AG08396 (cell line): ENCODE measurements around the gene IBA57.
"Not testable (repeated sequence)": the region's sequence is repeated elsewhere in the genome, so short reads cannot be mapped to it uniquely, and the experiment has no call there.

Source experiments
- DNase-seq: peaks from one replicate; pipeline ENCODE4 v3.0.0; 2012; ENCODE audit warnings: low spot score, mixed read lengths

IBA57 gene

DNA sequence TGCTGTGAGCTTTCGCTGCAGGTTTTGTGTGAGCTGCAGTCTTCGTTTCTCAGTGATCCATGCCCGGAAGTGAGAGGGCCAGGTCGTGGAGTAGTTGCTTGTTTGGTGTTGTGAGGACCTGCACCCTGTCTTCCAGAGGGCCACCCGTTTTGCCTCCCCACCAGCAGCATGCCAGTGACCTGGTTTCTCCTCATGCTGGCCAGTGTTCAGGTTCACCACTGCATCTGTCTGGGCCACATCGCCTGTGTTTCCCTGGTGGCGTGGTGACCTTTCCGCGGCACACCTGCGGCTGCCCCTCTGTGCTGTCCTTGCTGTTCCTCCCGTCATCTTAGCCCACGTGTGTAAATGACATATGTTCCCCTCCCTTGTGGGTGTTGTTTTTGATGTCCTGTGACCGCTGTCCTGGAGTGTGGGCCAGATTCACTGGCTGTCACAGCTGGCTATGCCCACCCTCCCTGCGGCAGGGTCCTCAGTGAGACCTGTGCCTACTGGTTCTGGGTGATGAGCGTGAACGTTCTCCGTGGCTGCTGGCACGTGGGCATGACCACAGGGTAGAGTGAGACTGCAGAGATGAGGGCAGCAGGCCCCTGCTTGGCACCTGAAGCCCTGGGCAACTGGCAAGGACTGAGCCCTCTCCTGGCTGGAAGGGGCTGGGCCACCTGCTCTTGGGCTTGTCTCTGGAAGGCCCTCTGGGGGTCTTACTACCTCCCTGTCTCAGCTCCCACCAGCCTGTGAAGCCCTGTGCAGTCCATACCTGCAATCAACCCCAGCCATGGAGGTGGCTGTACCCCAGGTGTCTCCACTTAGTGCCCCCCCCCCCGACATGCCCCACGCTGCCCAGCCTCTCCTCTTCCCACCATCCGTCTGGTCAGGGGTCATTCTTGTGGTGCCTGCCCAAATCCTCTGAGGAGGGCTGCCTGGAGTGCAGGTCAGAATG is 7.3 kb downstream of the IBA57 start:
- DNase-seq = no peak

DNA sequence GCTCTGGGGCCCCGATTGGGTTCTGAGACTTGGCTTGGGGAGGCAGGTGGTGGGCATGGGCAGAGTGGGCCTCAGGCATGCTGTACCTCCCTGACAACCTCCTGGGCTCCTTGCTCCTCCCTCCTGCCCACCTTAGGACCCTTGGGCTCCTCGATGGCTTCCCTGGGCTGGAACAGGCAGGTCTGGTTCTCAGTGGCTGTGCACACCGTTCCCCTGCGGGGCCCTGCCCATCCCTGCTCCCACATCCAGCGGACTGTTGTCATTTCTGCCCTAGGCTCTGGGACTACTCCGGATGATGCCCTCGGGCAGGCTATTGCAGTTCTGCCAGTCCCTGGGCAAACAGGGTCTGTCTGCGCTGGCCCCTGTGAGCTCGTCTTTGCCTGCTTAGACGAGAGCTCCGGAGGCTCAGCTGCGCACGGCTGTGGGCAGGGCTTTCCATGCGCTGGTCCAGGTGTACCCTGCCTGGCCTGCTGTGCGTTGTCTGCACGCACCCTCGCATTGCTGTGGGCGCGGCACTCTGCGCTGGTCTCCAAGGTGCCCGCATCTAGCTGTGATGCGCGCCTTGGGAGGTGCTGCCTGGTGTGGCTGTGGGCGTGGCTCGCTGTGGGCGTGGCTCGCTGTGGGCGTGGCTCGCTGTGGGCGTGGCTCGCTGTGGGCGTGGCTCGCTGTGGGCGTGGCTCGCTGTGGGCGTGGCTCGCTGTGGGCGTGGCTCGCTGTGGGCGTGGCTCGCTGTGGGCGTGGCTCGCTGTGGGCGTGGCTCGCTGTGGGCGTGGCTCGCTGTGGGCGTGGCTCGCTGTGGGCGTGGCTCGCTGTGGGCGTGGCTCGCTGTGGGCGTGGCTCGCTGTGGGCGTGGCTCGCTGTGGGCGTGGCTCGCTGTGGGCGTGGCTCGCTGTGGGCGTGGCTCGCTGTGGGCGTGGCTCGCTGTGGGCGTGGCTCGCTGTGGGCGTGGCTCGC is 8.2 kb downstream of the IBA57 start:
- not testable (repeated sequence) for DNase-seq

DNA sequence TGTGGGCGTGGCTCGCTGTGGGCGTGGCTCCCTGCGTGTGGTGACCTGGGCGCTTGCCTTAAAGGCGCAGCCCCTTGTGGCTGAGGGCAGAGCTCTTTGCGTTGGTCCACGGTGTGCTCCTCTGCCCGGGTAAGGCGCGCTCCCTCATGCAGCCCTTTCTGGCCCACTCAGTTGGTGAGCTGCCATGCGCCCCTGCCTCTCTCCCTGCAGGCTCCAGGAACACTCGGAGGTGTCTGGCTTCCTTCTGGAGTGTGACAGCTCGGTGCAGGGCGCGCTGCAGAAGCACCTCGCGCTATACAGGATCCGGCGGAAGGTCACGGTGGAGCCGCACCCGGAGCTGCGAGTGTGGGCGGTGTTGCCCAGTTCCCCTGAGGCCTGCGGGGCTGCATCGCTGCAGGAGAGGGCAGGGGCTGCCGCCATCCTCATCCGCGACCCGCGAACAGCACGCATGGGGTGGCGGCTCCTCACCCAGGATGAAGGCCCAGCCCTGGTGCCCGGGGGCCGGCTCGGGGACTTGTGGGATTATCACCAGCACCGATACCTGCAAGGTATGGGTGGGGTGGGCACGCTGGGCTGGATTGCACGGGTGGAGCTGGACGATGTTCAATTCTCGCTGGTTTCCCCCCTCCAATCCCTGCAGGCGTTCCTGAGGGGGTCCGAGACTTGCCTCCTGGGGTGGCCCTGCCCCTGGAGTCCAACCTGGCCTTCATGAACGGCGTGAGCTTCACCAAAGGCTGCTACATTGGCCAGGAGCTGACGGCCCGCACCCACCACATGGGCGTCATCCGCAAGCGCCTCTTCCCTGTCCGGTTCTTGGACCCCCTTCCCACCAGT is 9.1 kb downstream of the IBA57 start:
- DNase-seq = peak; percentile 51

DNA sequence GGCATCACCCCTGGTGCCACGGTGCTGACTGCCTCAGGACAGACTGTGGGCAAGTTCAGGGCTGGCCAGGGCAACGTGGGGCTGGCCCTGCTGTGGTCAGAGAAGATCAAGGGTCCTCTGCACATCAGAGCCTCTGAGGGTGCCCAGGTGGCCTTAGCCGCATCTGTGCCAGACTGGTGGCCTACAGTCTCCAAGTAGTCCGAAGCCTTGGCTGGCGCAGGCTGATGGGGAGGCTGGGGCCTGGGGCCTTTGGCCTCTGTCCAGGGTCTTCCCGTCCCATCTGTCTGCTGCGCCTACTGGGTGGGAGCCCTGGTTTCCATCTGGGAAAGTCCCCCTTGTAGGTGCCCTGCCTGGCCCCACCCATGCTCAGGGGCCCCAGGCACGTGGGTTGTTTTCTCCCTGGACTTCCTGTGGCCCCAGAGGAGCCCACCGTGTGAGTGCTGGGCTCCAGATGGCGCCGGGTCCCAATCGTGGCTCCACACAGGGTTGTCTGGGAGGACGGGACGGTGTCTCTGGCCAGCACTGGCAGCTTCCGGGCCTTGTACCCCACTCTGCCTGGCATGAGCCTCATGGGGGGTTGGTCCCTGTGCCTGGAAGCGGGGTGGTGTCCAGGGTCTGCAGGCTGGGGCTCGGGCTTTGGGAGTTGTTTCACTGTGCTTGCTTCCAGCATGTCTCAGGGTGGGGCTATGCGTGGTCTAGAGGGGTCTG is 9.9 kb downstream of the IBA57 start:
- DNase-seq = no peak

DNA sequence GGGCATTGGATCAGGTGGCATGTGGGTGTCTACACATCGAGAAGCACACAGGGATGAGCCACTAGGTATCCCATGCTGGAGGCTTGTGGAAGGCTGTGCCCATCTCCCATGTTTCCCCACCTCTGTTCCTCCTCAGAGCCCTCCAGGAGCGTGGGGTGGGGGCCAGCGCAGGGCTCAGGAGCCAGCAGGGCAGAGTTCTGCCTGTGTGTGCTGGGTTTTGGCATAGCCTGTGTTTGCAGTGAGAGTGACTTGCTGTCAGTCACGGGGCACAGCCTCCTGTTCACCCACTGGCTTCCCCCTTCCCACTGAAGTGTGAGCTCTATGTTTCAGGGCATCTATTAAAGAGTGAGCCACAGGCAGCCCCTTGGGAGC is 10.4 kb downstream of the IBA57 start:
- no peak for DNase-seq

DNA sequence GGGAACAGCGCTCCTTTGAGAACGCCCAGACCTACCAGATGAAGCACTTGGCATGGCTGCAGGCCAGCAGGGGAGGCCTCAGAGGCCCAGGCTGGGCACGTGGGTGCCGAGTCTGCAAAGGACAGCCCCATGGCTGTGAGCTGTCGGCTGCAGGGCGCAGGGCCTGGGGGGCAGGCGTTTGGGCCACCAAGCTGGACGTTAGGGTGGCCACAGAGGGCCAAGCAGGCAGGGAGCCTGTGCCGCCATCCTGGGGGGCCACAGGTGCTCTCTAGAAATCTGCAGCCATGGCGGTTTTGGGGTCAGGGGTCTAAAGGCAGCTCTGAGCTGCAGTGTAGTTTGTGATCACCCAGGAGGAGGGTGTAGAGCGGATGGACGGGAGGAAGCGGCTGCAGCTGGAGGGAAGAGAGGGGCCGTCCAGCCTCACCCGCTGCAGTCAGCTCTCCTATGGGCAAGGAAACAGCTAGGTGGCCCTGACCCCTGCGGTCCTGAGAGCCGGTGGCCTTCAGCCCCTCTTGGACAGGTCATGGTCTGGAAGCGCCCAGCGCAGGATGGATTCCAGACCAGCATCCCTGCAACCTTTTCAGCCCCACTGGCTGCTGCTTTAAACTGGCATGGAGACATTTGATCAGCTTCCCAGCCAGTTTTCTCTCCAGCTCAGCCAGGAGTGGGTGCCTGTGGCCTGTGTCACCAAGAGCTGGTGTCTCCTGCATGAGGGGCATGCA is 11.0 kb downstream of the IBA57 start:
- no peak for DNase-seq

DNA sequence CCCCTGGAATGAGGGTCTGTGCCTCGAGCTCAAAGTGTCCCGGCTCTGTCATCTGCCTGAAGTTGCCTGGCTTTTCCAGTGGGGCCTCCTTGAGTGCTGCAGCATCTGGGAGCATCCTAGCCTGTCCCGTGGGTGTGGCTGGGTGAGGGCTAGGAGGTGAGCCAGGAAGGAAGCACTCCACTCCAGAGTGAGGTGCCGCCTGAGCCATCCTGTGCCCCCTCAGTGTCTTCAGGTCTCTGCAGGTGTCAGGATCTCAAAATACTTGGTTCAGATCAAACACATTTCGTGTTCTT is 11.5 kb downstream of the IBA57 start:
- no peak for DNase-seq

DNA sequence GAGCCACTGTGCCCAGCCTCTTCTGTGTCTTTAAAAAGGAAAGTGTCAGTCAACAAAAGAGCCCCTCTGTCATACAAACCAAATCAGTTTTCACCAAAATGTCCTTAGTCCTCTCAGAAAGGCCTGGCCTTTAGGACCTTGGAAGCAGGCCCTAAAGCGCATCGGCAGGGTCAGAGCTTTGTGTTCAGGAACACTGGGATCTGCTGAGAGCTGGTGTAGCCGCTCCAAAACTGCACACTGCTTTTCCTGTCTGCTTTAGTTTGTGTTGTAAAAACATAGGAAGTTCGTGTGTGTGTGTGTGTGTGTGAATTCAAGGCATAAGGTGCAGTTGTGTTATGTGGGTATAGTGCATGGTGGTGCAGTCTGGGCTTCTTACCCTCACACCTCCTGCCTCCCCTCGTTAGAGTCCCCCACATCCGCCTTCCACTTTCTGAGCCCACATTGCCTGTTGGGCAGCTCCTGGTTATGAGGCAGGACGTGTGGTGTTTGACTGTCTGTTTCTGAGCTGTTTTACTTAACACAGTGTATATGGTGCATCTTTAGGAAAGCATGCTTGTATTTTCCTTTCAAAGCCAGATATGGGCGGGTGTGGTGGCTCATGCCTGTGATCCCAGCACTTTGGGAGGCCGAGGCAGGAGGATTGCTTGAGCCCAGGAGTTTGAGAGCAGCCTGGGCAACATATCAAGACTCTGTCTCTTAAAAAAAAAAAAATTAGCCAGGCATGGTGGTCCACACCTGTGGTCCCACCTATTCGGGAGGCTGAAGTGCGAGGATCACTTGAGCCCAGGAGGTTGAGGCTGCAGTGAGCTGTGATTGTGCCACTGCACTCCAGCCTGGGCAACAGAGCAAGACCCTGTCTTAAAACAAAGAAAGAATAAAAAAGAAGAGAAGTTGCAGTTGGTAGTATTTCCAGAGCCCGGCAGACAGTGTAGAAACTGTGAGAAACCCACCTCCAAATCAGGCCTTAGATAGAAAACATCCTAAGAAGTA is 12.4 kb downstream of the IBA57 start:
- no peak for DNase-seq

DNA sequence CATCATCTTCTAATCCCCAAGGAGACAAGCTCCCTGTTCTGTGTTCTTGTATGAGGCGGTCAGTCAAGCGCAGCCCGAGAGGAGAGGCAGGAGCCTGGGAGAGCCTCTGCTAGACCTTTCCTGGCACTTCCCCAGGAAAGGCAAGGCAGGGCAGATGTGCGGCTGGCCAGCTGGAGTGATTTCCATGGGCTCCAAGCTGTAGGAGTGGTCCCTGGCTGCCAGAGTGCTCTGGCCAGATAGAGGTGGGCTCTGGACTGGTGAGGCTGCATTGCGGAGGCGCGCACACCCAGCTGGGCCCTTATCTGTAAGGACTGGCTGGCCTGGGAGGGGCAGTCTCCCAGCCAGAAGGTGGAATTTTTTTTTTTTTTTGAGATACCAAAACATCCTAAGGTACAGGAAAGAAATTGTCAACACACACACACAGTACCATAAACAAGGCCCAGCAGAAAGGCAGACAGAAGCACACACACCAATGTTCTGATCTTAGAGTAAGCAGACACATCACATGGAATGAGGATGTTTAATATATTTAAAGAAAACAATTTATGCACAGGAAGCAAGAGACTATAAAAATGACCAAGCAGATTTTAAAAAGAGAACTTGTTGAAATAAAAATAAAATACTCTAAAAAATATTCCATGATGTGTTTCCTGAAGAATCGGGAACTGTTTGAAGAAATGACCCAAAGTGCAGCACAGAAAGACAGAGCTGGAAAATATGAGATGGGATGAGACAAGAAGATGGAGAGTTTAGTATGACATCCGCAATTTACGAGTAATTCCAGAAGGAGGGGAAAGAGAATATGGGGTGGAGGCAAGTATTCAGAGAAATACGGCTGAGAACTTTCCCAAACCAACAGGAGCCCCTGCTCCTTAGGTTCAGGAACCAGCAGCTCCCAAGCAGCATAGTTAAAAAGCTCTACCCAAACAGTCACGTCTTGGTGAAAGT is 13.4 kb downstream of the IBA57 start:
- DNase-seq = no peak

DNA sequence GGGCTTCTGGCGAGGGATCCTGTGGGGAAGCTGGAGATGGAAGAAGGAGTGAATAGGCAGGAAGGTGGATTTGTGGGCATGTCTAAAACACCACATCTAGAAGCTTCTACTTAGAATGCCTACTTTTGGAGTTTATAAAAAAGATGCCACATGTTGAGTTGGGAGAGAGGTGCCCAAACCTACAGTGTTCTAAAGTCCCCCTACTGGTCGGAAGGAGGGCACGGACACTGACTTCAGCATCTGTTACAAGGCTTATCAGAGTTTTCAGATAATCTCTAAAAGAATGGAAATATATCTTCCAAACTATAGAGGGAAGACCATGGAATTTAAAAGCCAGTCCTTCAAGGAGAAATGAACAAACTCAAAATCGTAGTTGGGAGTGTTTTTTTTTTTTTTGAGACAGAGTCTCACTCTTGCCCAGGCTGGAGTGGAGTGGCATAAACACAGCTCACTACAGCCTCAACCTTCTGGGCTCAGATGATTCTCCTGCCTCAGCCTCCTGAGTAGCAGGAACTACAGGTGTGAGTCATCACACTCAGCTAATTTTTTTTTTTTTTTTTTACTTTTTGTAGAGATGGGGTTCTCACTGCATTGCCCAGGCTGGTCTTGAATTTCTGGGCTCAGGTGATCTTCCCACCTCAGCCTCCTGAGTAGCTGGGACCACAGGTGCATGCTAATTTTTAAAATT is 14.8 kb downstream of the IBA57 start:
- no peak for DNase-seq

DNA sequence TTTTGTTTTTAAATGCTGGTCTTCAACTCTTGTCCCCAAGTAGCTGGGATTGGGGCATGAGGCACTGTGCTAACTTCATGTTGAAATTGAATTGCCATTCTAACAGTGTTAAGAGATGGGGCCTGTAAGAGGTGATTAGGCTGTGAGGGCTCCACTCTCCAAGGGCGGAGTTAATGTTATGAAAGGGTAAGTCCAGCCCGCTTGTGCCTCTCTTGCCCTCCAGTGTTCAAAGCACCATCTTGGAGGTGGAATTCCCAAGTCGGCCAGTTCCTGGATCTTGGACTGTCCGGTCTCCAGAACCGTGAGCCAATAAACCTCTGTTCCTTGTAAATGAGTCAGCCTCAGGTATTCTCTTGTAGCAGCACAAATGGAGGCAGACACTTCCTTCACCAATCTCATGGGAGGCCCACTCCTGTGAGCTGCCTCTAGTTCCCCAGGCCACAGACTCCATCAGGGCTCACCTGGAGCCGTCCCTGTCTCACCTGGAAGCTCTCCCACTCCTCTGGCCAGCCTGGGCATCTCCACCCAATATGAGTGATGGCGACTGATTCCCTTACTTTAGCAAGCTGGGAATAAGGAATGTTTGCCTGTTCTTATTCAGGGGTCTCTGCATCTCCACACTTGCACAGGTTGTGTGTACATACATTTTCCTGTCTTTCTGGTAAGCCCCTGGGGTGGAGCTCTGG is 15.5 kb downstream of the IBA57 start:
- DNase-seq = no peak

DNA sequence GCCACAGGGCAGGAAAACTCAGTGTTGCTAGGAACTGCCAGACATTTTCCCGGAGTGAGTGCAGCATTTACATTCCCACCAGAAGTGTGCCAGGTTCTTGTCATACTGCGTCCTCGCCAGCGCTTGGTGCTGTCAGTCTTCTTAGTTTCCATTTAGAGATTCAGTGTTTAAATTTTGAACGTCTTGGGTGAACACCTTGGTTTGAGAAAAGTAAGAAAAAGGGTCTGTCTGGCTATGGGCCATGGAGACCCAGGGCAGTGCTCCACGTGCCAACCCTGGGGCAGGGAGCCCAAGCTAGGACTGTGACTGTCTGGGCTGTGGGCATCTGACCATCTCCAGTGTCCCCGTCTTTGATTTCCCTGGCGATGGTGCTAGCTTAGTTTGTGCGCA is 16.0 kb downstream of the IBA57 start:
- DNase-seq = no peak

DNA sequence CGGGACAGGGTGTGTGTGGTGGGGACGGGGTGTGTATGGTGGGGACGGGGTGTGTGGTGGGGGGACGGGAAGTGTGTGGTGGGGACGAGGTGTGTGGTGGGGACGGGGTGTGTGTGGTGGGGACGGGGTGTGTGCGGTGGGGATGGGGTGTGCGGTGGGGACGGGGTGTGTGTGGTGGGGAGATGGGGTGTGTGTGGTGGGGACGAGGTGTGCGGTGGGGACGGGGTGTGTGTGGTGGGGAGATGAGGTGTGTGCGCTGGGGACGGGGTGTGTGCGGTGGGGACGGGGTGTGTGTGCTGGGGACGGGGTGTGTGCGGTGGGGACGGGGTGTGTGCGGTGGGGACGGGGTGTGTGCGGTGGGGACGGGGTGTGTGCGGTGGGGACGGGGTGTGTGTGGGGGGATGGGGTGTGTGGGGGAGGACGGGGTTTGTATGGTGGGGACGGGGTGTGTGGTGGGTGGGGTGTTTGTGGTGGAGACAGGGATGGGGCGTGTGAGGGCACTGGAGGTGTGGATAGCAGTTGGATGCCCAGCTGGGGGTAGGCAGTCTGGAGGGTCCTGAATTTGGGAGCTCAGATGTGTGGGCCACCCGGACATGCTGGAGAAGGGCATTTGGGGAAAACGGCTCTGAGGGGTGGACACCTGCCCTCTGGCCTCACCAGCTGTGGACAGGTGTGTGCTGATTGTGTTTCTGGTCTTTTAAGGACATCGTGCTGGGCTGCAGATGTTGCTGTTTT is 16.9 kb downstream of the IBA57 start:
- no peak for DNase-seq

DNA sequence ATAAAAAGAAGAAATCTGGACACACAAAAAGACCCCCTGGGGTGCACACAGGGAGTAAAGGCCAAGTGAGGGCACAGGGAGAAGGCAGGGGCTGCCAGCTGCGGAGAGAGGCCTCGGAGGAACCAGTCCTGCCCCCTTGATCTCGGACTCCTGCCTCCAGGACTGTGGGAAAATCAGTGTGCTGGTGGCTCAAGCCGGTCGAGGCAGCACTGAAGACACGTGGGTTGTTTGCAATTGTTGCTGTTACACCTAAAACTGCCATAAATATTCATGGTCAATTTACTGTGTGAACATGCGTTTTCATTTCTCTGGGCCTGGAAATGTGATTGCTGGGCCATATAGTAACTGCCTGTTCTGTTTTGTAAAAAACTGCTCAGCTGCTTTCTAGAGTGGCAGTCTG is 18.5 kb downstream of the IBA57 start:
- DNase-seq = no peak

DNA sequence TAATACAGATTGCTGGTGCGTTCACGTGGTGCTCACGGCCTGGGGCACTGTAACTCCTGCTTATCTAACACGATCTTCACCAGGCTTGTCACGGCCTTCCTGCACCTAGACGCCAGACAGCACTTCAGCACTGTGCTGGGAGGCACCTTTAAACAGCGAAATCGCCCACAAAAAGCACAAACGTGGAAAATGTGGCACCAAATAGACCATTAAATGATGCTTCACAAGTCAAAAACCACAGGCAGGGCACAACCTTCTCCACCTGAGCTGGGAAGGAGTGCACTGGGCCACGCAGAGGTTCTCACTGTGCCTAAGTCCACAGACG is 20.0 kb downstream of the IBA57 start:
- DNase-seq = no peak

DNA sequence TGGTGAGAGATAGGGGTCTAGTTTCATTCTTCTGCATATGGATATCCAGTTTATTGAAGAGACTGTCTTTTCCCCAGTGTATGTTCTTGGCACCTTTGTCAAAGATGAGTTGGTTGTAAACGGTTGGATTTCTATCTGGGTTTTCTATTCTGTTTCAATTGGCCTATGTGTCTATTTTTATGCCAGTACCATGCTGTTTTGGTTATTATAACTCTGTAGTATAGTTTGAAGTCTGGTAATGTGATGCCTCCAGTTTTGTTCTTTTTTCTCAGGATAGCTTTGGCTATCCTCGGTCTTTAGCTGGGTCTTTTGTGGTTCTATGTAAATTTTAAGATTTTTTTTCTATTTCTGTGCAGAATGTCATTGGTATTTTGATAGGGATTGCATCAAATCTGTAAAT is 22.6 kb downstream of the IBA57 start:
- DNase-seq = not testable (repeated sequence)

DNA sequence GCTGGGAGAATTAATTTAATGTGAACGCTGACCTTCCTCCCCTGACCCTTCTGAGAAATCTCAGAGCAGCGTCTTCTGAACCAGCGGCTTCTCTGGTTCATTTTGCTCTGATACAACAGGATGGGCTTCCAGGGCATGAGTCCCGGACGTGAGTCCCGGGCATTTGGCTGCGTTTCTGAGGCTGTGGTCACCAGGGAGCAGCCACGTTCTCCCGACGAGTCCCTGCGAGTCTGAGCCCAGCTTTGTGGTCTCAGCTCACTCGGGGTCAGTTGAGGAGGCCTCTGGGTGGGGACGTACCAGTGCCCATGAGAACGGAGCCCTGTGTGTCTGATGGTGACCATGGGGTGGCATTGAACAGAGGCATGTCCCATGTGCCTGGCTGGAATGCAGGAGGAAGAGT is 24.6 kb downstream of the IBA57 start:
- no peak for DNase-seq
